ENCODE measurements around the gene PYCR2.

Gene PYCR2

GRCh38 chr1:225917536-225917935 is 6.5 kb downstream of the PYCR2 start:
- no peak for DNase-seq

GRCh38 chr1:225917101-225917500 is 6.9 kb downstream of the PYCR2 start:
- no peak for DNase-seq

GRCh38 chr1:225915538-225915991 is 8.5 kb downstream of the PYCR2 start:
- no peak for DNase-seq

- DNase-seq = no peak
Observed at GRCh38 chr1:225914947-225915346, 9.1 kb downstream of the PYCR2 start.

GRCh38 chr1:225914391-225914790 is 9.7 kb downstream of the PYCR2 start:
- no peak for DNase-seq

GRCh38 chr1:225911191-225912130 is 12.6 kb downstream of the PYCR2 start:
- DNase-seq = no peak

- DNase-seq = no peak
Observed at GRCh38 chr1:225909477-225909876, 14.6 kb downstream of the PYCR2 start.

- DNase-seq = no peak
Observed at GRCh38 chr1:225908773-225909172, 15.3 kb downstream of the PYCR2 start.

GRCh38 chr1:225908013-225908640 is 15.9 kb downstream of the PYCR2 start:
- no peak for DNase-seq

GRCh38 chr1:225907341-225907740 is 16.7 kb downstream of the PYCR2 start:
- no peak for DNase-seq

- no peak for DNase-seq
Observed at GRCh38 chr1:225906467-225906866, 17.6 kb downstream of the PYCR2 start.

- no peak for DNase-seq
Observed at GRCh38 chr1:225903623-225904022, 20.4 kb downstream of the PYCR2 start.

- no peak for DNase-seq
Observed at GRCh38 chr1:225899044-225899925, 24.8 kb downstream of the PYCR2 start.

- DNase-seq = no peak
Observed at GRCh38 chr1:225897595-225898514, 26.2 kb downstream of the PYCR2 start.

- DNase-seq = no peak
Observed at GRCh38 chr1:225896937-225897549, 27.0 kb downstream of the PYCR2 start.

- DNase-seq = no peak
Observed at GRCh38 chr1:225896494-225896893, 27.6 kb downstream of the PYCR2 start.

- no peak for DNase-seq
Observed at GRCh38 chr1:225892307-225892706, 31.7 kb downstream of the PYCR2 start.

- DNase-seq = no peak
Observed at GRCh38 chr1:225891229-225891972, 32.6 kb downstream of the PYCR2 start.

- no peak for DNase-seq
Observed at GRCh38 chr1:225890346-225891228, 33.5 kb downstream of the PYCR2 start.

- DNase-seq = no peak
Observed at GRCh38 chr1:225889743-225890142, 34.3 kb downstream of the PYCR2 start.
